ENCODE measurements around the gene EIF4E3.

The EIF4E3 gene

DNA sequence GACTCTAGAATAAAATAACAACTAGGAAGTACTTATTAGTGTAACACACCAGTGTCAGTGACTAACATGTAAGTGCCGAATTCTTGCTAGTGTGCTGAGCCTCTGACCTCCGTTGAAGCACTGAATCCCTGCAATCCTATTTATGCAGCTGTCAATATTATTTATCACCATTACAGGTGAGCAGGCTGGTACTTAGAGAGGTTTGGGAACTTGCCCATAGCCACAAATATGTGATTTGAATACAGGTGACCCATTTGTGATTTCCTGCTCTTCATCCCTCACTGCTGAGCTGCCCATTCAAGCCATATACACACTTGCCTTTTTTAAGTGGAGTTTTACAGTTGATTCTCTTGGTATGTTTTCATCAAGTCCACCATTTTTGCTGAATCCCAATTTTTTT, 12.2 kb downstream of the EIF4E3 start:
- DNase-seq (ENCODE audit: low read depth in 2 of 2) = no peak
- TF ChIP-seq, protein P1, sequence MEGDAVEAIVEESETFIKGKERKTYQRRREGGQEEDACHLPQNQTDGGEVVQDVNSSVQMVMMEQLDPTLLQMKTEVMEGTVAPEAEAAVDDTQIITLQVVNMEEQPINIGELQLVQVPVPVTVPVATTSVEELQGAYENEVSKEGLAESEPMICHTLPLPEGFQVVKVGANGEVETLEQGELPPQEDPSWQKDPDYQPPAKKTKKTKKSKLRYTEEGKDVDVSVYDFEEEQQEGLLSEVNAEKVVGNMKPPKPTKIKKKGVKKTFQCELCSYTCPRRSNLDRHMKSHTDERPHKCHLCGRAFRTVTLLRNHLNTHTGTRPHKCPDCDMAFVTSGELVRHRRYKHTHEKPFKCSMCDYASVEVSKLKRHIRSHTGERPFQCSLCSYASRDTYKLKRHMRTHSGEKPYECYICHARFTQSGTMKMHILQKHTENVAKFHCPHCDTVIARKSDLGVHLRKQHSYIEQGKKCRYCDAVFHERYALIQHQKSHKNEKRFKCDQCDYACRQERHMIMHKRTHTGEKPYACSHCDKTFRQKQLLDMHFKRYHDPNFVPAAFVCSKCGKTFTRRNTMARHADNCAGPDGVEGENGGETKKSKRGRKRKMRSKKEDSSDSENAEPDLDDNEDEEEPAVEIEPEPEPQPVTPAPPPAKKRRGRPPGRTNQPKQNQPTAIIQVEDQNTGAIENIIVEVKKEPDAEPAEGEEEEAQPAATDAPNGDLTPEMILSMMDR (IDR thresholded peaks at IDR 0.05; ENCODE audit: low read depth, low read length) = no peak
- H3K4me3 ChIP-seq (replicated peaks in 1 of 2; ENCODE audit: low read depth in 2 of 2, low read length in 2 of 2) = no peak overlapping the region

DNA sequence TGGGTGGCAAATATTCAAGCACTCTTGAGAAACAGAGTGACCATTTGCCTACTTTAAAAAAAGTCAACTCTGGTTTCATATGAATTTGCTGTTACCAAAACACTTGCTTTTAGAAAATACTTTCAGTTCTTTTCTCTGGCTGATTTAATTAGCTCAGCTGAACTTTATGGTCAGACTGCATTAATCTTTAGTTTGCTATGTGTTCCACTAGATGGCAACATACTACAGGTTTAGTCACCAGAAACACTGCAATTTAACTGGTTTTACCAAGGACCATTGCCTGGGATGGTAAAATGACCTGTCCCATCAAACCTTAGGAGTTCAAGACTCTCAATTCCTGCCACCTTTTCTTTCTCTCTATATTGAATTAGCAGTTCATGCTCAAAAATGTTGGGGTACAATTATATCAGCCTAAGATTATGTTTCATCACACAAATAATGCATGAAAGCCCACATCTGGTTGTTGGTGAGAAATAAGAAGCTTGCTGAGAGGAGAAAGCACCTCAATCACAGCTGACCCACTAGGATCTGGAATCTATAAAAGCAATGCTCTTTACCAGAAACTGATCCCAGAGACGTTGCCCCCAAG, 14.2 kb downstream of the EIF4E3 start:
- TF ChIP-seq, protein P1 (IDR thresholded peaks at IDR 0.05; ENCODE audit: low read depth, low read length) = peak; percentile 45
- H3K4me3 ChIP-seq (replicated peaks in 1 of 2; ENCODE audit: low read depth in 2 of 2, low read length in 2 of 2) = no peak overlapping the region
- peak; percentile 64 to 71 for DNase-seq (ENCODE audit: low read depth in 2 of 2)

DNA sequence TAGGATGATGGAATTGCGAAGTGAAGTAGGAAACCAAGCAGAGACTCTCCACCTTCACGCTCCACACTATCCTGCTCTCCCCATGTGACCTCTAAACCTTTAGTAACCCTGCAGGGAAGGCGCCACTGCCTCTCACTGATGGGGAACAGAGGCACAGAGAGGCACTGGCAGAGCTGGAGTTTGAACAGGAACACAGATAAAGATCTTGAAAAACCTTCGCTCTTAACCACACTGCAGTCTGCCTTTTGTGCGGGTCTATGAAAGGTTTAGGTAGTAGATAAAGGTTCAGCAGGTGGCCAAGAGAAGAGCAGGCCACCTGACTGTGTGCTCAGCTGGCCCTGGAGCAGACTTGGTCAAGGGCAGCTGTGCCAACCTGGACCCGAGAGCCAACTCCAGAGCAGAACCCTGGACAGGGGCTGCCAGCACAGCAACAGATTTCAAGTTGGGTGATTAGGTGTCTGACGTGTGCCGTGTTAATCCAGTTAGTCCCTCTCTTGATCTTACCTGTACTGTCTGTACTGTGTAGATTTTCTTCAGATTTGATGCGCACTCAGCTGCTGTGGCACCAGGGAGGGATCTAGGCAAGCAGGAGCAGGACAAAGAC, 15.2 kb downstream of the EIF4E3 start:
- no peak for DNase-seq (ENCODE audit: low read depth in 2 of 2)
- H3K4me3 ChIP-seq (replicated peaks in 1 of 2; ENCODE audit: low read depth in 2 of 2, low read length in 2 of 2) = no peak overlapping the region
- TF ChIP-seq, protein P1 (IDR thresholded peaks at IDR 0.05; ENCODE audit: low read depth, low read length) = no peak

DNA sequence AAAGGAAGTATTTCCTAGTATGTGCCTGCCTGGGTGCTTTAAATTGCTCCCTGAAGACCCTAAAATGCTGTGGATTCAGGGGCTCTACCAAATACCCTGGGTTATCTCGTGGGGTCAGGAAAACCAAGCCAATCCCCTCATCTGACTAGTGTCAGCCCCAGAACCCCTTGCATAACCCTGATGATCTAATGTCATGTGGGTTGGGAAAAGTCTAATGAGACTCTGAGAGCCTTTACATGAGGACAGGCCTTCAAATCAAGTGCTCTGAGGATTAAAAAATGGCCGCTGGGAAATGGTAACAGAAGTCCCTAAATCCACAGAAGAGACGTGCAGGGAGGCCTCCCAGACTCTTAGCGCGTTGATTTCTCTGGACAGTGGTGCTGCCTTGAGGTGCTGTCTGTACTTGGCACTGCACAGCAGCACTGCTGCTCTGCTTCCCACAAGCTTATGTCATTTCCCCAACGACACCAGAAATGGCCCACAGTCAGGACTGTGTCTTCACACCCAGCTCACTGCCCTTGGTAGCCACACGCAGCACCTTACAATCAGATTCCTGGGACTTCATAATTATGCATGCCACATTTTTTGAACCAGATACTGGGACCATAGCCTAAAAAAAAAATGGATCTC, 16.6 kb downstream of the EIF4E3 start:
- TF ChIP-seq, protein P1 (IDR thresholded peaks at IDR 0.05; ENCODE audit: low read depth, low read length) = no peak
- DNase-seq (ENCODE audit: low read depth in 2 of 2) = no peak
- no peak overlapping the region for H3K4me3 ChIP-seq (replicated peaks in 1 of 2; ENCODE audit: low read depth in 2 of 2, low read length in 2 of 2)

DNA sequence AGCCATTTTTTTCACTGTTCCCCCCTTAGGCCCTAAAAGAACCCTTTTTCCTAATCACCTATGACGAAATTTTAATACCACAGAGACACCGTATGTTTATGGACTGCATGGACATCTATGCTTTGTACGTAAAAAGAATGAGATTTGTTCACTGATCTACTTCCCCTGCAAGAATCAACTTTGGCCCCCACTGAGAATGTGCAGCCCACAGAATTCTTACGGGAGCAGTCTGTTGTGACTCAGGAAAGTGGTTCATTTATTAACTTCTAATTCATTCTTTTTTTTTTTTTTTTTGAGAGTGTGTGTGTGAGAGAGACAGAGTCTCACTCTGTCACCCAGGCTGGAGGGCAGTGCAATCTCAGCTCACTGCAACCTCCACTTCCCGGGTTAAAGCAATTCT, 17.6 kb downstream of the EIF4E3 start:
- TF ChIP-seq, protein P1 (IDR thresholded peaks at IDR 0.05; ENCODE audit: low read depth, low read length) = no peak
- DNase-seq (ENCODE audit: low read depth in 2 of 2) = peak in 1 of 2 donors; percentile 33
- H3K4me3 ChIP-seq (replicated peaks in 1 of 2; ENCODE audit: low read depth in 2 of 2, low read length in 2 of 2) = no peak overlapping the region

DNA sequence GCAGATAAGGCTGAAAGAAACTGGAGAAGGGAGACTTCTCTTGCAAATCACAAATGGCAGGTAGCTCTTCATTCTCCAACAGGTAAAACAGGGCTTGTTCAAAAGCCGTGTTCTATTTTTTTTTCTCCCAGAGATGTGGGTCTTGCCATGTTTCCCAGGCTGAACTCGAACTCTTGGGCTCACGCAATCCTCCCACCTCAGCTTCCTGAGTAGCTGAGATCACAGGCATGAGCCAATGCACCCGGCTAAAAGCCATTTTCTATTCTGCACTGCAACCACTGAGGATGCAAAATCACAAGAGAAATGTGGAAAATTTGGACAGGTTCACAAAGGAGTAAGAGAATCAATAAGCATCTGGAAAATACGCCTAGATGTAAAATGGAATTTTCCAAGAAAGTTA, 19.5 kb downstream of the EIF4E3 start:
- no peak overlapping the region for H3K4me3 ChIP-seq (replicated peaks in 1 of 2; ENCODE audit: low read depth in 2 of 2, low read length in 2 of 2)
- DNase-seq (ENCODE audit: low read depth in 2 of 2) = no peak
- TF ChIP-seq, protein P1 (IDR thresholded peaks at IDR 0.05; ENCODE audit: low read depth, low read length) = no peak

Measured in cardiac fibroblast (primary cell).